Measurements from ENCODE around the gene CDH2. TPM values are rescaled to one million over a fixed set of nuclear protein-coding genes. Genes with fewer than 3 reads are reported as not detected.
"Not testable (repeated sequence)": the region's sequence is repeated elsewhere in the genome, so short reads cannot be mapped to it uniquely, and the experiment has no call there.

CDH2 gene
- polyA plus RNA-seq, 3 donors from 2014 or later, result 0.26 TPM; not detected in 2

DNA sequence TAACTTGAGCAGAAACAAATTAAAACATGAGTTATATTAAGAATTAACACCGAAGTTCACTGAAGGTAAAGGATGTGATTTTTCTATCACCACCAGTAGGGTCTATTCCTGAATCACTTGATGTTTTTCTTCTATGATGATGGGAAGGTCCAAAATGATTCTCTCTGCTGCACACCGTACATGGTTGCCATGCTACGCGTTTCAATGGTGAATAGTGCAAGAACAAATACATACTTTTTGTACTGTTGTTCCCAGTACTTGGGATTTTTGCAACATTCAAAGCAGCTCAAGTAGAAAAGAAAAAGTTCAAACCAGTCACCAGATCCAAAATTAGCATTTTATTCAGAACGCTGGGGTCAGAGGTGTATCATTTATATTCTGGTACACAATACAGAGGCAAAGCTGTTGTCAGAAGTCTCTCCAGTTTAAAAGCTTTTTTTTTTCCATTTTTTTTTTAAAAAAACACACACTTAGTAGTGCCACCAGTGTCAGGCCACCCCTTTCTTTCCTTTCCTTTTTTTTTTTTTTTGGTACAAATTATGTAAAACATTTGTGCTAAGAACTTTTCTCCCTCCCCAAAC, 226.2 kb downstream of the CDH2 start:
- Mint-ChIP-seq H3K36me3 (no peaks in the 10 kb centered on the region), H3K4me3 (no peak overlapping the region), H3K4me1 (no peaks in the 10 kb centered on the region), H3K9me3 (peaks cover 0 to 3% (median 0%) of the 10 kb centered on the region in 6 donors), H3K27ac (no peak overlapping the region), H3K27me3 (ENCODE audit: low read depth in 3 of 3) (peaks cover 0 to 2% (median 0%) of the 10 kb centered on the region in 3 donors)
- DNase-seq, result no peak

- DNase-seq, result no peak
- Mint-ChIP-seq H3K27me3 (ENCODE audit: low read depth in 3 of 3) (peaks cover 0 to 2% (median 0%) of the 10 kb centered on the region in 3 donors), H3K27ac (no peak overlapping the region), H3K4me3 (no peak overlapping the region), H3K4me1 (no peaks in the 10 kb centered on the region), H3K36me3 (no peaks in the 10 kb centered on the region), H3K9me3 (peaks cover 0 to 8% (median 3%) of the 10 kb centered on the region in 6 donors)
These were observed 227.9 kb downstream of the CDH2 start for GRCh38 chr18:27948986-27949385.

- Mint-ChIP-seq H3K27me3 (ENCODE audit: low read depth in 3 of 3) (peaks cover 0 to 2% (median 0%) of the 10 kb centered on the region in 3 donors), H3K9me3 (peaks cover 0 to 14% (median 7%) of the 10 kb centered on the region in 6 donors), H3K4me1 (no peaks in the 10 kb centered on the region), H3K4me3 (no peak overlapping the region), H3K36me3 (no peaks in the 10 kb centered on the region), H3K27ac (no peak overlapping the region)
- no peak for DNase-seq
These were observed 234.2 kb downstream of the CDH2 start for GRCh38 chr18:27942706-27943105.

DNA sequence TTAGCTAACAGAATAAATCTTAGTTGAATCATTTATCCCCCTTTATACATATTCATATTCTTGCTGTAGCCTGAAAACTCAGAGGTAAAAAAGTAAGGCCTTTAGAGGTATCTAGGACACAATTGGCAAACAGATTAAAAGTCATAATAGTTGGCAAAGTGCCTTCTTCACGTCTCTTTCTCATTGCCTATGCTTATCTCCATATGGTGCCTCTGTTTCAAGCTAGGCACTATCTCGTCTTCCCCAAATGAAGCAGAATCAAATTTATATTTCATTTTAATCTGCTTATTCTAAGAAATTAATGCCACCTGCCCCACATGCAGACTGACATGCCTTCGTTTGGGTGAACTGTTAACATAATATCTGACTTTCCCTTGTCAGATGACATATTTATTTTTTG, 245.4 kb downstream of the CDH2 start:
- peaks cover 0 to 18% (median 5%) of the 10 kb centered on the region in 6 donors for H3K9me3 Mint-ChIP-seq
- no peaks in the 10 kb centered on the region for H3K4me1 Mint-ChIP-seq
- H3K36me3 Mint-ChIP-seq, result no peaks in the 10 kb centered on the region
- H3K4me3 Mint-ChIP-seq, result no peak overlapping the region
- H3K27me3 Mint-ChIP-seq (ENCODE audit: low read depth in 3 of 3), result peaks cover 0 to 1% (median 0%) of the 10 kb centered on the region in 3 donors
- no peak for DNase-seq
- H3K27ac Mint-ChIP-seq, result no peak overlapping the region

GRCh38 chr18:27922780-27923179, 254.2 kb downstream of the CDH2 start:
- Mint-ChIP-seq H3K4me3 (no peak overlapping the region), H3K9me3 (peaks cover 0 to 20% (median 8%) of the 10 kb centered on the region in 6 donors), H3K4me1 (no peaks in the 10 kb centered on the region), H3K27ac (no peak overlapping the region), H3K27me3 (ENCODE audit: low read depth in 3 of 3) (no peaks in the 10 kb centered on the region), H3K36me3 (no peaks in the 10 kb centered on the region)
- DNase-seq, result no peak

- Mint-ChIP-seq H3K36me3 (no peaks in the 10 kb centered on the region), H3K4me1 (no peaks in the 10 kb centered on the region), H3K27me3 (ENCODE audit: low read depth in 3 of 3) (no peaks in the 10 kb centered on the region), H3K27ac (no peak overlapping the region), H3K9me3 (peaks cover 0 to 16% (median 8%) of the 10 kb centered on the region in 6 donors), H3K4me3 (no peak overlapping the region)
- no peak for DNase-seq
These were observed 254.8 kb downstream of the CDH2 start for GRCh38 chr18:27921904-27922751.

DNA sequence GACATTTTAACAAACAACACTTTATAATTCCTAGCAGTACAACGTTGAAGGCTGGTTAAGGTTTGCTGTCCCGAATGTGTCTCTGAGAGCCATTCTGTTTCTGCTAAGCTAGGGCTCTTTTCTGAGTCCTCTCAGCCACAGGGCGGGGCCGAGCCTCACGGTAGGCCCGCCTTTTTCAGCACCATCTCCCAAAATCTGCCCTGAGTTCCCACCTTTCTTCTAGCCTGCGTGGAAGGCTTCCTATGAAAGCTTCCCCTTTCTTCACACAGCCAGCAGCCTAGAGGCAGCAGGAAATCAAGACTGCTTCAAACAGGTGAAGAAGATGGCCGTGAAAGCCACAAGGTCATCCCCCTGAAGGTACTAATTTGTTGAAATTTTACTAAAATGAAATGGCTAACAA, 255.5 kb downstream of the CDH2 start:
- no peak for DNase-seq
- Mint-ChIP-seq H3K9me3 (peaks cover 0 to 16% (median 6%) of the 10 kb centered on the region in 6 donors), H3K36me3 (no peaks in the 10 kb centered on the region), H3K27ac (no peak overlapping the region), H3K4me3 (no peak overlapping the region), H3K4me1 (no peaks in the 10 kb centered on the region), H3K27me3 (ENCODE audit: low read depth in 3 of 3) (no peaks in the 10 kb centered on the region)

- H3K36me3 Mint-ChIP-seq, result no peaks in the 10 kb centered on the region
- no peak overlapping the region for H3K27ac Mint-ChIP-seq
- no peak overlapping the region for H3K4me3 Mint-ChIP-seq
- no peaks in the 10 kb centered on the region for H3K4me1 Mint-ChIP-seq
- H3K27me3 Mint-ChIP-seq (ENCODE audit: low read depth in 3 of 3), result no peaks in the 10 kb centered on the region
- DNase-seq, result no peak
- H3K9me3 Mint-ChIP-seq, result peaks cover 0 to 16% (median 4%) of the 10 kb centered on the region in 6 donors
These were observed 256.1 kb downstream of the CDH2 start for GRCh38 chr18:27920836-27921235.

- not testable (repeated sequence) for DNase-seq; H3K4me3 Mint-ChIP-seq; H3K27me3 Mint-ChIP-seq (ENCODE audit: low read depth in 3 of 3); H3K36me3 Mint-ChIP-seq; H3K4me1 Mint-ChIP-seq; H3K27ac Mint-ChIP-seq
- peaks cover 12 to 52% (median 21%) of the 10 kb centered on the region in 6 donors for H3K9me3 Mint-ChIP-seq
These were observed 270.7 kb downstream of the CDH2 start for GRCh38 chr18:27906189-27906588.

DNA sequence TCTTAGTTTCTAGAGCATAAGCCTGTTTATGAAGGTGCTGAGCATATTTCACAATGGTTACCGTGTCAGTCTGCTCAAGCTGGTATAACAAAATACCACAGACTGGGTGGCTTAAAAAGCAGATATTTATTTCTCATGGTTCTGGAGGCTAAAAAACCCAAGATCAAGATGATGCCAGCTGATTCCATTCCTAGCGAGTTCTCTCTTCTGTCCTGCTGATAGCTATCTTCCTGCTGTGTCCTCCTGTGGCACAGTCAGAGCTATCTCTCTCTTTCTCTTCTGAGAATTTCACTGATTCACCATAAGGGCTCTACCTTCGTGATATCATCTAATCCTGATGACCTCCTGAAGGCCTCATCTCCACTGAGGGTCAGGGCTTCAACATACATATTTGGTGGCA, 273.0 kb downstream of the CDH2 start:
- peaks cover 8 to 53% (median 16%) of the 10 kb centered on the region in 6 donors for H3K9me3 Mint-ChIP-seq
- peaks cover 0 to 2% (median 0%) of the 10 kb centered on the region in 3 donors for H3K27me3 Mint-ChIP-seq (ENCODE audit: low read depth in 3 of 3)
- DNase-seq, result no peak
- no peaks in the 10 kb centered on the region for H3K36me3 Mint-ChIP-seq
- H3K4me1 Mint-ChIP-seq, result no peaks in the 10 kb centered on the region
- no peak overlapping the region for H3K4me3 Mint-ChIP-seq
- no peak overlapping the region for H3K27ac Mint-ChIP-seq

GRCh38 chr18:27901424-27902226, 275.3 kb downstream of the CDH2 start:
- peaks cover 6 to 45% (median 15%) of the 10 kb centered on the region in 6 donors for H3K9me3 Mint-ChIP-seq
- DNase-seq, result no peak
- no peak overlapping the region for H3K4me3 Mint-ChIP-seq
- H3K27ac Mint-ChIP-seq, result no peak overlapping the region
- peaks cover 0 to 2% (median 0%) of the 10 kb centered on the region in 3 donors for H3K27me3 Mint-ChIP-seq (ENCODE audit: low read depth in 3 of 3)
- no peaks in the 10 kb centered on the region for H3K36me3 Mint-ChIP-seq
- no peaks in the 10 kb centered on the region for H3K4me1 Mint-ChIP-seq

Data from immature natural killer cell (primary cell).